Gastrocnemius medialis (tissue), 4 donors: ENCODE data around the gene KASH5.

Experiments
- CTCF ChIP-seq, 5 experiments: fragments of 450-650 bp in 3 of 5; fragments of 200-600 bp in 2 of 5; sonication (generic) in 2 of 5; IDR thresholded peaks in 4 of 5; conservative IDR thresholded peaks in 1 of 5; 1 replicate in 4 of 5; 2 replicates in 1 of 5; pipeline ENCODE4 v1.5.1; 2016 to 2019; ENCODE audit warnings: antibody characterized with exemption in 5 of 5, mild to moderate bottlenecking in 3 of 5, moderate library complexity in 3 of 5
- POLR2A ChIP-seq, 2 donors: fragments of 450-650 bp; IDR thresholded peaks; one replicate each; pipeline ENCODE4 v1.6.1; 2017; ENCODE audit warnings: antibody characterized with exemption in 2 of 2, mild to moderate bottlenecking in 2 of 2, moderate library complexity in 2 of 2

GRCh38 chr19:49421878-49422202, 33.8 kb downstream of the KASH5 start:
- no peak for TF ChIP-seq CTCF (IDR thresholded peaks at IDR 0.05 in 4 of 5, conservative IDR thresholded peaks at IDR 0.05 in 1 of 5)
- no peak for TF ChIP-seq POLR2A (IDR thresholded peaks at IDR 0.05)
